ENCODE results near the gene MBD3L2B. TPM values are rescaled to one million over a fixed set of nuclear protein-coding genes. Genes with fewer than 3 reads are reported as not detected.

Gene MBD3L2B
- total RNA-seq = not detected in 2 replicates

DNA sequence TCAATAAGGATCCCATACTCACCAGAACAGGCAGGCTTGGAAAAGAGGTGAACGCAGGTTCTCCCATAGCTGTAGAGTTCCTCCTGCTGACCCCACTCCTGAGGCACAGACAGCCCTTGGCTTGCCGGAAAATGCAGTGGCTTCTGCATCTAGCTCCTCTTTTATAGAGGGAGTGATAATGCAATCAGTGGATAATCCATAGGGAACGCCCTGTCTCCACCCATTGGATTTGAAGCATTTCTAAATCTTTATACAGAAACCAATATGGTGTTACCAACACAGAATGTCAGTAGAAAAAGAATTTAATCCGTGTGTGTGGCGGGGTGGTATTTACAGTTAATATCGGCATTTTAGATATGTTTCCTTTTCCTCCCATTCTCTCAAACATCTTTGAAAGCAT is at the start of gene MBD3L2B:
TSS of gene MBD3L2B (minus strand) at position 101 of the 400 bp plus-strand sequence. CDS start at position 67, 34 bp downstream.

DNA sequence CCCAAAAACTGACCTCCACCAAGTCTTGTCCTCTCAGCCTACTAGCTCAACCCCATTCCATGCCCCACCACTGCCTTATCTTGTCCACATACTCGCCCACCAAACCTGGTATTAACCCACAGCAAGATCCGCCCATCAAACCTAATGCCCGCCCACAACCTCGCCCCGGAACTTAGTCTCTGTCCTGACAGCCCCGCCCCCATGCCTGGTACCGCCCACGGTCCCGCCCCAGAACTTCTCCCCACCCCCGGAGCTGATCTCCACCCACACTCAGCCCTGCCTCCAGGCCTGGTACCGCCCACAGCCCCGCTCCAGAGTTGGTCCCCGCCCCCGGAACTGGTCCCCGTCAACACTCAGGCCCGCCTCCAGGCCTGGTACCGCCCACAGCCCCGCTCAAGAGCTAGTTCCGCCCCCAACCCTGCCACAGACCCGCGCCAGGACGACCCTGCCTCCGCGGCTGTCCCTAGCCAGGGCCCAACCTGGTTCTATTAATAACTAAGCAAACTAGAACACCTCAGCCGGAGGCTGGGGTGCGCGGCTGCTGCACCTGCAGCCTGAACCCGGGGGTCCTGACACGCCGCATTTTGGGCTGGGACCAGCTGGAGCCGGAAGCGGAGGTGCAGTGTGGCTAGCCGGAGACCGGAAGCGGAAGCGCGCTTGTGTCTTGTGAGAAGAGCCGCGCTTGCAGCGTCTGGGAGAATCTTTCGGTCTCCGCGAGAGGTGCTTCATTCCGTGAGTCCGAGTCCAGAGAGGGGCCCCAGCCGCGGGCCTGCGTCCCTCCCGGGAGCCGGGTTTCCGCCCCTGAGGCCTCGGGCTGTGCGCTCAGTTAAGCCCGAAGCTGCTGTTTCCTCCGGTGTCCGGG is 48.0 kb upstream of the MBD3L2B start, which contains the start of gene ZNF557:
TSS of gene ZNF557 (plus strand) at position 662 of the 862 bp plus-strand sequence. CDS start 5,372 bp downstream, outside the sequence.

DNA sequence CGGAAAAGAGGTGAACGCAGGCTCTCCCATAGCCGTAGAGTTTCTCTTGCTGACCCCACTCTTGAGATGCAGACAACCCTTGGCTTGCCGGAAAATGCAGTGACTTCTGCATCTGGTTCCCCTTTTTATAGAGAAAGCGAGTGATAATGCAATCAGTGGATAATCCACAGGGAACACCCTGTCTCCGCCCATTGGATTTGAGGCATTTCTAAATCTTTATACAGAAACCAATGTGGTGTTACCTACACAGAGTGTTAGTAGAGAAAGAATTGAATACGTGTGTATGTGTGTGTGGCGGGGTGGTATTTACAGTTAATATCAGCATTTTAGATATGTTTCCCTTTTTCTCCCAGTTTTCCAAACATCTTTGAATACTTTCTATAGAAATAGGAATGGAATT is 37.3 kb upstream of the MBD3L2B start, which contains the start of gene MBD3L3:
TSS of gene MBD3L3 (minus strand) at position 101 of the 400 bp plus-strand sequence. CDS start at position 30, 71 bp downstream.

DNA sequence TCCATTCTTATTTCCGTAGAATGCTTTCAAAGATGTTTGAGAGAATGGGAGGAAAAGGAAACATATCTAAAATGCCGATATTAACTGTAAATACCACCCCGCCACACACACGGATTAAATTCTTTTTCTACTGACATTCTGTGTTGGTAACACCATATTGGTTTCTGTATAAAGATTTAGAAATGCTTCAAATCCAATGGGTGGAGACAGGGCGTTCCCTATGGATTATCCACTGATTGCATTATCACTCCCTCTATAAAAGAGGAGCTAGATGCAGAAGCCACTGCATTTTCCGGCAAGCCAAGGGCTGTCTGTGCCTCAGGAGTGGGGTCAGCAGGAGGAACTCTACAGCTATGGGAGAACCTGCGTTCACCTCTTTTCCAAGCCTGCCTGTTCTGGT is 27.8 kb upstream of the MBD3L2B start, which contains the start of gene MBD3L2:
TSS of gene MBD3L2 (plus strand) at position 301 of the 400 bp plus-strand sequence. CDS start at position 354, 53 bp downstream.

DNA sequence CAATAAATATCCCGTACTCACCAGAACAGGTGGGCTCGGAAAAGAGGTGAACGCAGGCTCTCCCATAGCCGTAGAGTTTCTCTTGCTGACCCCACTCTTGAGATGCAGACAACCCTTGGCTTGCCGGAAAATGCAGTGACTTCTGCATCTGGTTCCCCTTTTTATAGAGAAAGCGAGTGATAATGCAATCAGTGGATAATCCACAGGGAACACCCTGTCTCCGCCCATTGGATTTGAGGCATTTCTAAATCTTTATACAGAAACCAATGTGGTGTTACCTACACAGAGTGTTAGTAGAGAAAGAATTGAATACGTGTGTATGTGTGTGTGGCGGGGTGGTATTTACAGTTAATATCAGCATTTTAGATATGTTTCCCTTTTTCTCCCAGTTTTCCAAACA is 18.8 kb upstream of the MBD3L2B start, which contains the start of gene MBD3L4:
TSS of gene MBD3L4 (minus strand) at position 101 of the 400 bp plus-strand sequence. CDS start at position 66, 35 bp downstream.

DNA sequence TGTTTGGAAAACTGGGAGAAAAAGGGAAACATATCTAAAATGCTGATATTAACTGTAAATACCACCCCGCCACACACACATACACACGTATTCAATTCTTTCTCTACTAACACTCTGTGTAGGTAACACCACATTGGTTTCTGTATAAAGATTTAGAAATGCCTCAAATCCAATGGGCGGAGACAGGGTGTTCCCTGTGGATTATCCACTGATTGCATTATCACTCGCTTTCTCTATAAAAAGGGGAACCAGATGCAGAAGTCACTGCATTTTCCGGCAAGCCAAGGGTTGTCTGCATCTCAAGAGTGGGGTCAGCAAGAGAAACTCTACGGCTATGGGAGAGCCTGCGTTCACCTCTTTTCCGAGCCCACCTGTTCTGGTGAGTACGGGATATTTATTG is 9.0 kb upstream of the MBD3L2B start, which contains the start of gene MBD3L5:
TSS of gene MBD3L5 (plus strand) at position 301 of the 400 bp plus-strand sequence. CDS start at position 335, 34 bp downstream.

Other genes with a start within 250 kb of the MBD3L2B start
- not detected in 2 replicates for gene VAV1, start 248.7 kb downstream of the MBD3L2B start, total RNA-seq
- not detected in 2 replicates for gene ADGRE1, start 133.9 kb downstream of the MBD3L2B start, total RNA-seq
- gene MBD3L5, start 9.1 kb upstream of the MBD3L2B start, total RNA-seq = not detected in 2 replicates
- not detected in 2 replicates for gene MBD3L4, start 18.7 kb upstream of the MBD3L2B start, total RNA-seq
- not detected in 2 replicates for gene MBD3L2, start 27.9 kb upstream of the MBD3L2B start, total RNA-seq
- gene MBD3L3, start 37.2 kb upstream of the MBD3L2B start, total RNA-seq = not detected in 2 replicates
- gene ZNF557, start 48.3 kb upstream of the MBD3L2B start, total RNA-seq = 11.2 and 13.4 TPM in 2 replicates